Caco-2 (cell line): ENCODE measurements around the gene UCP1. TPM values are rescaled to one million over a fixed set of nuclear protein-coding genes. Genes with fewer than 3 reads are reported as not detected.

Experiments used
- BruUV-seq: library from RNA; stranded (reverse); fragments of 400-500 nt; replicated peaks from 2 replicates; lab custom pipeline; 2021; lab: Mats Ljungman, UMichigan
- CTCF ChIA-PET: fragments of 300-600 bp; sonication (Branson Sonifier 250); formaldehyde crosslinking; loops from one replicate; lab custom pipeline; 2022; ENCODE audit warnings: antibody characterized with exemption; lab: Charles Lee
- POLR2A ChIA-PET: fragments of 300-600 bp; sonication (Branson Sonifier 250); formaldehyde crosslinking; loops from one replicate; lab custom pipeline; 2022; ENCODE audit warnings: antibody characterized with exemption; lab: Charles Lee
- DNase-seq, 2 experiments: peaks; one replicate each; pipeline versions ENCODE4 v3.0.0 to v3.0.0-alpha.2; 2020 to 2022
- H3K27me3 ChIP-seq: replicated peaks from 2 replicates; pipeline ENCODE4 v1.6.0; 2011; ENCODE audit warnings: low read length; ENCODE audit not compliant: control insufficient read depth, insufficient read depth
- H3K36me3 ChIP-seq: 2 replicates; pipeline ENCODE4 v1.5.1; 2011; ENCODE audit warnings: low read length; ENCODE audit not compliant: control insufficient read depth, insufficient read depth
- H3K4me1 ChIP-seq: fragments of 250-450 bp; sonication (Bioruptor Pico); 2 replicates; pipeline ENCODE4 v1.5.1; 2020; ENCODE audit warnings: mild to moderate bottlenecking
- H3K4me3 ChIP-seq: 2 replicates; pipeline ENCODE4 v1.5.1; 2011; ENCODE audit warnings: low read depth, mild to moderate bottlenecking, control low read depth, low read length
- H3K9me3 ChIP-seq: fragments of 250-450 bp; sonication (Bioruptor Pico); 2 replicates; pipeline ENCODE4 v1.5.1; 2020; ENCODE audit warnings: mild to moderate bottlenecking, moderate library complexity
- H3K27ac Mint-ChIP-seq: one replicate; pipeline ENCODE4 v1.8.0; 2022; ENCODE audit warnings: mixed read lengths; ENCODE audit not compliant: unreplicated experiment
- H3K27me3 Mint-ChIP-seq: one replicate; pipeline ENCODE4 v1.8.0; 2022; ENCODE audit warnings: mixed read lengths; ENCODE audit not compliant: insufficient read depth, unreplicated experiment
- H3K36me3 Mint-ChIP-seq: one replicate; pipeline ENCODE4 v1.8.0; 2022; ENCODE audit warnings: mild to moderate bottlenecking, mixed read lengths; ENCODE audit not compliant: insufficient read depth, unreplicated experiment
- H3K4me1 Mint-ChIP-seq: one replicate; pipeline ENCODE4 v1.8.0; 2022; ENCODE audit warnings: low read depth, mixed read lengths; ENCODE audit not compliant: unreplicated experiment
- H3K4me3 Mint-ChIP-seq: one replicate; pipeline ENCODE4 v1.8.0; 2022; ENCODE audit warnings: mild to moderate bottlenecking, moderate library complexity, mixed read lengths; ENCODE audit not compliant: unreplicated experiment
- H3K9me3 Mint-ChIP-seq: one replicate; pipeline ENCODE4 v1.8.0; 2022; ENCODE audit warnings: mixed read lengths; ENCODE audit not compliant: unreplicated experiment
- intact Hi-C: fragments of 100-400 bp; cut with micrococcal nuclease; formaldehyde crosslinking; loops from one replicate; pipeline ENCODE4 v1.10.0; 2022; ENCODE audit not compliant: unreplicated experiment
- total RNA-seq: library from RNA; stranded (reverse); gene quantifications from 2 replicates; pipeline ENCODE4 v1.2.3, GENCODE V29; 2022
- TF ChIP-seq, protein P1 (sequence below), 2 experiments: fragments of 200-600 bp in 1 of 2; IDR thresholded peaks; 1 replicate in 1 of 2; 2 replicates in 1 of 2; pipeline versions ENCODE4 v1.5.1 to v1.8.0; 2011 to 2022; ENCODE audit warnings: antibody characterized with exemption in 1 of 2, control low read depth in 1 of 2, inconsistent platforms in 1 of 2, low read depth in 1 of 2, low read length in 1 of 2, mild to moderate bottlenecking in 1 of 2, moderate library complexity in 1 of 2; ENCODE audit not compliant: insufficient read depth in 1 of 2, severe bottlenecking in 1 of 2, unreplicated experiment in 1 of 2

Gene UCP1
- total RNA-seq, 1 experiment from 2014 or later = 0.54 TPM

DNA sequence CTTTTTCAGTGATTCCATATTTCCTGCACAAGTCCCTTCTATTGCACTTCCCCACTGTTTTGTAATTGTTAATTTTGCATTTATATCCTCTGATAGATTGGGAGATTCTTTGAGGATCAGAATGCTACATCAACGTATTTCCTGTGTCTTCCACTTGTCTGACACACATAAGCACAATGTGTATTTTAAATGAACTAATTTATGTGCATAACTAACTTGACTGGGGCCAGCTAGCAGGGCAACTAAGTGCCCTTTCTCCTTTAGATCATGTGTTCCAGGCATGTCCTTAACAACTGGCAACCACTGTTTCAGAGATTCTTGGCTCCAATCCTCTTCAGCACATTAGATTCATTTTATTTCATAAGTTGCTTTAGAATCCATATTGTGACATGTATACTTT lies 15.7 kb upstream of the UCP1 start:
- H3K27me3 Mint-ChIP-seq = peaks cover 24% of the 10 kb centered on the region
- no peak overlapping the region for H3K4me3 Mint-ChIP-seq
- no peaks in the 10 kb centered on the region for H3K4me1 Mint-ChIP-seq
- TF ChIP-seq, protein P1, sequence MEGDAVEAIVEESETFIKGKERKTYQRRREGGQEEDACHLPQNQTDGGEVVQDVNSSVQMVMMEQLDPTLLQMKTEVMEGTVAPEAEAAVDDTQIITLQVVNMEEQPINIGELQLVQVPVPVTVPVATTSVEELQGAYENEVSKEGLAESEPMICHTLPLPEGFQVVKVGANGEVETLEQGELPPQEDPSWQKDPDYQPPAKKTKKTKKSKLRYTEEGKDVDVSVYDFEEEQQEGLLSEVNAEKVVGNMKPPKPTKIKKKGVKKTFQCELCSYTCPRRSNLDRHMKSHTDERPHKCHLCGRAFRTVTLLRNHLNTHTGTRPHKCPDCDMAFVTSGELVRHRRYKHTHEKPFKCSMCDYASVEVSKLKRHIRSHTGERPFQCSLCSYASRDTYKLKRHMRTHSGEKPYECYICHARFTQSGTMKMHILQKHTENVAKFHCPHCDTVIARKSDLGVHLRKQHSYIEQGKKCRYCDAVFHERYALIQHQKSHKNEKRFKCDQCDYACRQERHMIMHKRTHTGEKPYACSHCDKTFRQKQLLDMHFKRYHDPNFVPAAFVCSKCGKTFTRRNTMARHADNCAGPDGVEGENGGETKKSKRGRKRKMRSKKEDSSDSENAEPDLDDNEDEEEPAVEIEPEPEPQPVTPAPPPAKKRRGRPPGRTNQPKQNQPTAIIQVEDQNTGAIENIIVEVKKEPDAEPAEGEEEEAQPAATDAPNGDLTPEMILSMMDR (IDR thresholded peaks at IDR 0.05; ENCODE audit: insufficient read depth in 1 of 2, low read depth in 1 of 2, low read length in 1 of 2, severe bottlenecking in 1 of 2, unreplicated experiment in 1 of 2) = no peak
- no peaks in the 10 kb centered on the region for H3K9me3 Mint-ChIP-seq
- Histone ChIP-seq H3K9me3 (no peaks in the 10 kb centered on the region), H3K27me3 (no peaks in the 10 kb centered on the region; the same call in 1 of the 2 replicates), H3K36me3 (no peaks in the 10 kb centered on the region), H3K4me1 (no peaks in the 10 kb centered on the region), H3K4me3 (no peak overlapping the region)
- no peak overlapping the region for H3K27ac Mint-ChIP-seq
- ChIA-PET POLR2A (no interaction called here), CTCF (no interaction called here)
- H3K36me3 Mint-ChIP-seq = no peaks in the 10 kb centered on the region
- no peak for DNase-seq
- intact Hi-C loops = no loop called here
- no TSS peak for BruUV-seq

DNA sequence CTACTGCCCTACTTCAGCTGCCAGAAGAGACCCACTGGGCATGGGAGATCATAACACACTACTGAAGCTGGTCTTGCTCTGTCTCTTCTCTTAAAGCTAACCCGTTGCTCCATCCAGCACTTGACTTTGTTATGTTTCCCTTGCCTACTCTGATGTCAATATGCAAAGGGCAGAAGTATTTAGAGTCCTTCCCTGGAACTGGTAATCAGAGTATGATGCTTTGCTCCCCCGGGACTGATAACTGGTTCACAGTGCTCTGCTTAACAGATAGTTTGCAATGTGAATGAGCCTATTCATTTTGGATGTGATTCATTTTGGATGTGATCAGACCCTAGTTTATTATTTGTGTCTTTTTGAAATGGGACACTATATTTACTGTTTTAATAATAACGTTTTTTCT lies 12.3 kb upstream of the UCP1 start:
- no peak for DNase-seq
- Histone ChIP-seq H3K4me1 (no peaks in the 10 kb centered on the region), H3K9me3 (no peaks in the 10 kb centered on the region), H3K27me3 (no peaks in the 10 kb centered on the region; the same call in none of the 2 replicates), H3K36me3 (no peaks in the 10 kb centered on the region), H3K4me3 (no peak overlapping the region)
- Mint-ChIP-seq H3K27ac (no peak overlapping the region), H3K4me3 (no peak overlapping the region), H3K36me3 (no peaks in the 10 kb centered on the region), H3K27me3 (peaks cover 20% of the 10 kb centered on the region), H3K9me3 (no peaks in the 10 kb centered on the region), H3K4me1 (no peaks in the 10 kb centered on the region)
- ChIA-PET POLR2A (no interaction called here), CTCF (no interaction called here)
- no TSS peak for BruUV-seq
- TF ChIP-seq, protein P1 (IDR thresholded peaks at IDR 0.05; ENCODE audit: insufficient read depth in 1 of 2, low read depth in 1 of 2, low read length in 1 of 2, severe bottlenecking in 1 of 2, unreplicated experiment in 1 of 2) = no peak
- intact Hi-C loops = no loop called here

DNA sequence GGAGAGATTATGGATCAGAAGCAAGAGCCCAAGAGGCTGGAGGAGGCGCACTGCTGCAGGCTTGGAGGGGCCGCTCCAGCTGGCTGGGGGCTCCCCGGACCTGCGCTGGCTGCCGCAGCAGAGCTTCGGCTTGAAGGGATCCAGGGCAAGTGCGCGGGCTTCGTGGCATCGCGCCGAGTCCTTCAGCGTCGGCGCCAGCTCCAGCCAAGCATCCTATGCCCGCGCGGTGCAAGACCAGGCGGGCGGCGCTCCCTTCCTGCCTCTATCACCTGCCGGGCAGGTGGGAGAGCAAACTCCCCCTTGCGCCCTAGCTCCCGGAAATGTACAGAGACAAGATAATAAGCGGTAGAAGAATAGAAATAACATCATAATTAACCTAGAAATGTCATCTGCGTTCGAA lies 10.5 kb upstream of the UCP1 start:
- Mint-ChIP-seq H3K4me3 (peak overlapping the region; percentile 45), H3K36me3 (no peaks in the 10 kb centered on the region), H3K27me3 (peaks cover 20% of the 10 kb centered on the region), H3K9me3 (no peaks in the 10 kb centered on the region), H3K4me1 (no peaks in the 10 kb centered on the region), H3K27ac (no peak overlapping the region)
- no TSS peak for BruUV-seq
- DNase-seq = no peak
- TF ChIP-seq, protein P1 (IDR thresholded peaks at IDR 0.05; ENCODE audit: insufficient read depth in 1 of 2, low read depth in 1 of 2, low read length in 1 of 2, severe bottlenecking in 1 of 2, unreplicated experiment in 1 of 2) = no peak
- CTCF ChIA-PET = interaction anchor here (0.8 kb wide), 1 partner anchor 219 kb away, joined by 3 read pairs; no protein-coding TSS in a partner anchor
- POLR2A ChIA-PET = no interaction called here
- Histone ChIP-seq H3K4me1 (no peaks in the 10 kb centered on the region), H3K27me3 (no peaks in the 10 kb centered on the region; the same call in none of the 2 replicates), H3K36me3 (no peaks in the 10 kb centered on the region), H3K4me3 (no peak overlapping the region), H3K9me3 (no peaks in the 10 kb centered on the region)
- intact Hi-C loops = no loop called here
